Peyer's patch (tissue), 4 donors: ENCODE measurements around the gene ZC3H10. TPM values are rescaled to one million over a fixed set of nuclear protein-coding genes. Genes with fewer than 3 reads are reported as not detected.
"Not testable (repeated sequence)": the region's sequence is repeated elsewhere in the genome, so short reads cannot be mapped to it uniquely, and the experiment has no call there.

Experiments used
- DNase-seq, 3 donors: peaks; one replicate each; pipeline ENCODE4 v3.0.0-alpha.2; 2017 to 2019
- H3K27ac ChIP-seq, 4 donors: fragments of 200-600 bp; sonication (generic); one replicate each; pipeline ENCODE4 v1.5.1; 2016 to 2019
- H3K27me3 ChIP-seq, 2 donors: fragments of 200-600 bp; sonication (generic); one replicate each; pipeline ENCODE4 v1.5.1; 2019
- H3K36me3 ChIP-seq, 3 donors: fragments of 200-600 bp; sonication (generic); one replicate each; pipeline ENCODE4 v1.5.1; 2016 to 2019
- H3K4me1 ChIP-seq, 4 donors: fragments of 200-600 bp; sonication (generic); one replicate each; pipeline ENCODE4 v1.5.1; 2016 to 2019
- H3K4me3 ChIP-seq, 4 donors: fragments of 200-600 bp; sonication (generic); 1 replicate in 3 of 4; 2 replicates in 1 of 4; pipeline ENCODE4 v1.5.1; 2016 to 2019; ENCODE audit warnings: mild to moderate bottlenecking in 1 of 4
- H3K9me3 ChIP-seq, 4 donors: fragments of 200-600 bp; sonication (generic); one replicate each; pipeline ENCODE4 v1.5.1; 2016 to 2019; ENCODE audit warnings: mild to moderate bottlenecking in 1 of 4
- CTCF ChIP-seq, 6 experiments: fragments of 450-650 bp in 4 of 6; fragments of 200-600 bp in 2 of 6; sonication (generic) in 1 of 6; IDR thresholded peaks; one replicate each; pipeline ENCODE4 v1.5.1; 2017 to 2019; ENCODE audit warnings: antibody characterized with exemption in 6 of 6, mild to moderate bottlenecking in 3 of 6, moderate library complexity in 1 of 6
- POLR2A ChIP-seq, 2 donors: fragments of 450-650 bp; IDR thresholded peaks; one replicate each; pipeline ENCODE4 v1.5.1; 2017; ENCODE audit warnings: antibody characterized with exemption in 2 of 2, mild to moderate bottlenecking in 2 of 2, moderate library complexity in 2 of 2
- total RNA-seq, 4 donors: library from RNA; depleted of rRNA; stranded (reverse); fragments of >200 nt; gene quantifications; one replicate each; pipeline ENCODE4 v1.1.0, GENCODE V29; 2016

Gene ZC3H10
- 1 to 10 TPM; 2.0 to 5.5 (median 3.8) TPM for total RNA-seq

- H3K4me3 ChIP-seq: peak within 1 kb of the TSS; percentile 69 to 75 (median 74)
- H3K36me3 ChIP-seq: peaks cover 0 to 25% (median 0%) of the 10 kb centered on the region in 3 donors
- H3K27me3 ChIP-seq: no peaks in the 10 kb centered on the region
- TF ChIP-seq CTCF (IDR thresholded peaks at IDR 0.05): peak; percentile 27 to 74 (median 63)
- peak; percentile 77 to 91 for TF ChIP-seq POLR2A (IDR thresholded peaks at IDR 0.05)
- H3K4me1 ChIP-seq: peaks cover 3 to 18% (median 4%) of the 10 kb centered on the region in 4 donors
- H3K27ac ChIP-seq: peak within 1 kb of the TSS; percentile 95 to 96 (median 96)
- DNase-seq: peak; percentile 96 to 99 (median 96)
- no peaks in the 10 kb centered on the region for H3K9me3 ChIP-seq
These were observed at the start of gene ZC3H10 for GRCh38 chr12:56117778-56118687. TSS of gene ZC3H10 (plus strand) at chr12:56118266. CDS start at chr12:56120563, 2,297 bp downstream.

GRCh38 chr12:56071648-56072047 is 46.4 kb upstream of the ZC3H10 start:
- Histone ChIP-seq H3K27me3 (no peaks in the 10 kb centered on the region), H3K4me1 (no peaks in the 10 kb centered on the region), H3K27ac (no peak overlapping the region), H3K9me3 (no peaks in the 10 kb centered on the region), H3K36me3 (no peaks in the 10 kb centered on the region), H3K4me3 (no peak overlapping the region)
- no peak for TF ChIP-seq CTCF (IDR thresholded peaks at IDR 0.05)
- no peak for TF ChIP-seq POLR2A (IDR thresholded peaks at IDR 0.05)
- no peak for DNase-seq

GRCh38 chr12:56074396-56074795 is 43.7 kb upstream of the ZC3H10 start:
- TF ChIP-seq POLR2A (IDR thresholded peaks at IDR 0.05) (no peak), CTCF (IDR thresholded peaks at IDR 0.05) (no peak)
- DNase-seq: no peak
- Histone ChIP-seq H3K4me3 (no peak overlapping the region), H3K27me3 (no peaks in the 10 kb centered on the region), H3K4me1 (no peaks in the 10 kb centered on the region), H3K27ac (no peak overlapping the region), H3K36me3 (no peaks in the 10 kb centered on the region), H3K9me3 (no peaks in the 10 kb centered on the region)

- not testable (repeated sequence) for H3K27ac ChIP-seq, H3K4me3 ChIP-seq, H3K9me3 ChIP-seq, H3K36me3 ChIP-seq, H3K4me1 ChIP-seq, H3K27me3 ChIP-seq, DNase-seq
These were observed 40.1 kb upstream of the ZC3H10 start for GRCh38 chr12:56077966-56078365.

- DNase-seq: no peak
- Histone ChIP-seq H3K4me1 (peaks cover 0 to 11% (median 3%) of the 10 kb centered on the region in 4 donors), H3K36me3 (peaks cover 0 to under 1% (median 0%) of the 10 kb centered on the region in 3 donors), H3K27ac (peak overlapping the region in 2 of 4 donors; percentile 97 to 99), H3K9me3 (no peaks in the 10 kb centered on the region), H3K4me3 (no peak overlapping the region), H3K27me3 (no peaks in the 10 kb centered on the region)
- TF ChIP-seq POLR2A (IDR thresholded peaks at IDR 0.05) (no peak), CTCF (IDR thresholded peaks at IDR 0.05) (no peak)
These were observed 39.6 kb upstream of the ZC3H10 start for GRCh38 chr12:56078427-56078826.
